Retinal pigment epithelial cell (primary cell): Measurements from ENCODE around the gene SP3.

Source experiments
- DNase-seq: peaks from one replicate; pipeline ENCODE4 v3.0.0-alpha.2; 2010; ENCODE audit warnings: low read depth
- H3K4me3 ChIP-seq: 2 replicates; pipeline ENCODE4 v1.5.1; 2011; ENCODE audit warnings: mild to moderate bottlenecking, low read length, control low read depth, moderate library complexity
- CTCF ChIP-seq: conservative IDR thresholded peaks from 2 replicates; pipeline ENCODE4 v1.5.1; 2011; ENCODE audit warnings: low read depth, low read length, control low read depth, inconsistent platforms

SP3 gene

GRCh38 chr2:173962583-173963110 lies 2.5 kb downstream of the SP3 start:
- no peak for TF ChIP-seq CTCF
- H3K4me3 ChIP-seq, result peak overlapping the region; percentile 80
- no peak for DNase-seq

GRCh38 chr2:173962031-173962430 lies 3.1 kb downstream of the SP3 start:
- TF ChIP-seq CTCF, result no peak
- no peak for DNase-seq
- H3K4me3 ChIP-seq, result peak overlapping the region; percentile 80

- no peak for TF ChIP-seq CTCF
- no peak for DNase-seq
- H3K4me3 ChIP-seq, result no peak overlapping the region
Observed at GRCh38 chr2:173961346-173961705, 3.8 kb downstream of the SP3 start.

- DNase-seq, result no peak
- no peak overlapping the region for H3K4me3 ChIP-seq
- no peak for TF ChIP-seq CTCF
Observed at GRCh38 chr2:173959909-173960308, 5.3 kb downstream of the SP3 start.

GRCh38 chr2:173959358-173959884 lies 5.8 kb downstream of the SP3 start:
- H3K4me3 ChIP-seq, result no peak overlapping the region
- no peak for DNase-seq
- TF ChIP-seq CTCF, result no peak

- H3K4me3 ChIP-seq, result no peak overlapping the region
- no peak for DNase-seq
- no peak for TF ChIP-seq CTCF
Observed at GRCh38 chr2:173958198-173958846, 6.9 kb downstream of the SP3 start.

GRCh38 chr2:173957517-173957916 lies 7.7 kb downstream of the SP3 start:
- no peak for TF ChIP-seq CTCF
- H3K4me3 ChIP-seq, result no peak overlapping the region
- no peak for DNase-seq
